Measurements from ENCODE around the gene ESYT2.

Gene ESYT2

DNA sequence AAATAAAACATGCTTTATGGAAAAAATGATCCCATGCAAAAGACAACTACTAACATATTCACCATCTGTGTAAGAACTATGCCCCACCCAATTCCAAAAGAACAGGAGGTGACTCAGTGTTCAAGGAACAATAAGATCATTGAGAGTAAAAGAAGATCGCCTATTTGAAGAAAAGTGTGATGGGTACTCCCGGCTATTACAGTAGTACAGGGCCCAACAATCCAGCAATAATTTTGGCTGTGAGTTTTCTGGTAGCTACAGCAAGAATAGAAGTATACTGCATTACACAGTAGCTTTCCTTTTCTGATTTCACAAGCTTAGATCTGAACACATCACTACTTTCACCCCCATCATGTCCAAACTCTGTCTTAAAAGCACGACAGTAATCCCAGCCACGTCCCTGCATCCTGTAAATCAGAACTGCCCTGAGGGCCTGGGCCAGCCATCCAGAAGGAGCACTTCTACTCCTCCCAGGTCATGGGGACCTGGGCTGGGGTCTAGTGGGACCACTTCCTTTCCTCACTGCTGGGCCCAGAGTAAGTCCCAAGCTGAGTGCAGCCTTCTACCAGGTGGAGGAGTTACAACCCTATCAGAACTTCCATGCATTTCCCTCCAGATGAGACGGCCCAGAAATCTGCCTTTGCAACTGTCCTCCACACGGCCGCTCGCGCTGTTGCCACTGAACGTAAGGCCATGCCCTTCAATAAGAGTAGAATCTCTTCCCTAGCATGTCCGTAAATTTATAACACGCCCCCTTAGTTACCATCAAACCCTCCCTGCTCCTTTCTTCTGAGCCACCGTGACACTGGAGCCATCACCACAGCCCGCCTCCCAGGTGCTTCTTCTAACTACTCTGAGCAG, 7.9 kb downstream of the ESYT2 start:
- no peak for DNase-seq

DNA sequence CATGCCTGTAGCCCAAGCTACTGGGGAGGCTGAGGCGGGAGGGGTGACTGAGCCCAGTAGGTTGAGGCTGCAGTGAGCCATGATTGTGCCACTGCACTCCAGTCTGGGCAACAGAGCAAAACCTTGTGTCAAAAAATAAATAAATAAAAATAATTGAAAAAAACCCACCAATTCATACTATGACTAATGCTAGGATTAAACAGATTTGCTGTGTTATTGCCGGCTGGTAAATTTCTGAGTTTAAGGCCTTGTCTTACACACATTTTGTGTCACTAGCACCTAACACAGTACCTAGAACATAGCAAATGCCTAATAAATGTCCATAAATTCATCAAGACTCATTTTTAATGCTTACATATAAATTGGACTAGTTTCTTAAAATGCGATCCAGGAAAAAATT, 8.7 kb downstream of the ESYT2 start:
- DNase-seq = no peak

DNA sequence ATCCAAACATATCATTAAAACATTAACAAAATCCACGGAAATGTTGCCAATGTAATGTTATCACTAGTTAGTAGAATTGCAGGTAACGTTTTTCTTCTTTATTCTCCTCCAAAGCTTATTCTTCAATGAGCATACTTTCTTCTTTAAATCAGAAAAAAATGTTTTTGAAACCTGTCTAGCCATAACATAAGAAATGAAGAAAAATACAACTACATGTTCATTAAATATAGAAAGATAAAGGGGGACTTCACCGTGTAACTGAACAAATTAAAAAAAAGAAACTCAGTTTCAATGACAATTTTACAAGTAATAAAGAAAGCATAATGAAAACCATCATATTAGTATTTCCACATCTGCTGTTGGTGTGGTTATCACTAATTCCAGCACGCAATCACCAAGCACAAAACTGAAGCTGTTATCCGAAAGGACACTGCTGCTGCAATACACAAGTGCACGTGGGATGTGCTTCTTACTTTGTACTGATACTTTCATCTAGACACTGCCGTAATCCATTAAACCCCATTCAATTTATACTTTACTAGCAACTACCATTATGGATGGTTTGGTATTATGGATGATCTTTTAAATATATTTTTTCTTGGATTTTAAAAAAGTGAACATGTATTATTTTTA, 9.6 kb downstream of the ESYT2 start:
- DNase-seq = no peak

DNA sequence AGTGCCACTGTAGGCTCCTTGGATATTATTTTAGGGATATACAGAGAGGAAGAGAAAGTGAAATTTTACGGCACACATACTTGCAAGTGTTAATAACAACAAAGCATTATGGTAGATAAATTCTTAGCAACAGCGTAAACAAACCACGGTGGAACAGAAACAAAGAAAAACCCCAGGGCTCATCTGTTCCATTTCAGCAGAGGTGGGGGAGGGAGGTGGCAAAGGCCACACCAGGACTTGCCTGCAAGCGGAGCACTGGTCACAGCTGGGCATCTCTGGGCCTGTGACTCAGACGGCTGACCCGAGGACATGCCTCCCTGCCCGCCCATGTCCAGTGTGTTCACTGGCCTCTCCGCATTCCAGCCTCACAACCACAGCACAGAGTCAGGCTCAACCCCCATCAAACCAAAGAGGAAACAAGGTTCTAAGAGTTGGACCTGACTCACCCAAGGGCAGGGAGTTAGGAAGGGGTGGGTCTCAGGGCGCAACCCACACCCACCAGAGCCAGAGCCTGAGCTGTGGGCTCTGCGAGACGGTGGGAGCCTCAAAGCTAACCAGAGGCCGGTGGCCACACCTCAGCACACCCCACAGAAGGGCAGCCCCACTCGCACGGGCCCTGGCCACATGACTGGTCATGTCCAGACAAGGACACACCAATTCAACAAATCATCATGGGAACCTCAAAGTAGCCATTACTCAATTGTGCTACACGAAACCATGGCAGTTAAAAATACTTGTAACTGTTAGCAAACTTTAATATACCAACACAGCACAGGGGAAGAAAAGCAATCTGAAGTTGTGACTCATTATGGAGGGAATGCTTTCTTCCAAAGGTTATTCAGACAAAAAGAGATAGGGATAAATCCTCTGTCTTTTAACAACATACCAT, 10.7 kb downstream of the ESYT2 start:
- DNase-seq = no peak

DNA sequence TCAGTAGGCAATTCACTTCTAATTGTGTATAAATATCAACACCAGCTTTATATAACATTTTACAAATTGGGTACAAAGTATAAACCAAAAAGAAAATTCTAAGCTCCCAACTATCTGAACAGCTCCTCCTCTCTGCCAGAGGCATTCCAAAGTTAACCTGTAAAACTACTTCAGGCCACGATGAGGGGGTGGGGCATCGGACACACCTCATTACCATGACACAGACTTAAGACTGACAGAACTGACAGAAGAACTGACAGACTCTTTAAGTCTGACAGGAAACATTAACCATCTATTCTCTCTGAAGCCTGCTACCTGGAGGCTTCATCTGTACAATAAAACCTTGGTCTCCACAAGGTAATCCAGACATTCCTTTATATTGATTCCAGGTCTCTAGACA, 12.3 kb downstream of the ESYT2 start:
- DNase-seq = no peak

DNA sequence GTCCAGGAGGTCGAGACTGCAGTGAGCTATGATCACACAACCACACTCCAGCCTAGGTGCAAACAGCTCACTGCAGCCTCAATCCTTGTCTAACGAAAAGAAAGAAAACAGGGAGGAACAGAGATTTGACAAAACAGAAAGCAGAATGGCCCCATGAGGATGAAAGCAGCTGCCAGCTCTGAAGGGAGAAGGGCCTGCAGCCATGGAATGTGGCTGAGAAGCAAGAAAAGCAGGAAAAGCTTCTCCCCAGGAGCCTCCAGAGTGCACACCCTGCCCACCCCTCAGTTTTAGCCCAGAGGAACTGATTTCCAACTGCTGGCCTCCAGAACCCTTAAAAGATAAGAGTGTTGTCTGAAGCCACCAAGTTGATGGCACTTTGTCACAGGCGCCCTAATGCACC, 13.0 kb downstream of the ESYT2 start:
- DNase-seq = no peak

DNA sequence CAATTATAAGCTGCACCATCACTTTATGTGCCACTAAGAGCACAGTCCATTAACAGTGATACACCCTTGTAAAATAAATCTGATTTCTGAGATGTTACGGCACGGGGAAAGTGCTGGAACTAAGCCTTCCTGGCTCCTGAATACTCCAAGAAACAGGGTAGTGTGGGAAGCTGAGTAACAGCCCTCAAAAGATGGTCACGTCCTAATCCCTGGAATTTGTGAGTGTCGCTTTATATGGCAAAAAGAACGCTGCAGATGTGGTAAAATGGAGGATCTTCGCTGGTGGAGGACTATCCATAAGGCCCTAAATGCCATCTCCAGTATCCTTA, 13.5 kb downstream of the ESYT2 start:
- DNase-seq = no peak

DNA sequence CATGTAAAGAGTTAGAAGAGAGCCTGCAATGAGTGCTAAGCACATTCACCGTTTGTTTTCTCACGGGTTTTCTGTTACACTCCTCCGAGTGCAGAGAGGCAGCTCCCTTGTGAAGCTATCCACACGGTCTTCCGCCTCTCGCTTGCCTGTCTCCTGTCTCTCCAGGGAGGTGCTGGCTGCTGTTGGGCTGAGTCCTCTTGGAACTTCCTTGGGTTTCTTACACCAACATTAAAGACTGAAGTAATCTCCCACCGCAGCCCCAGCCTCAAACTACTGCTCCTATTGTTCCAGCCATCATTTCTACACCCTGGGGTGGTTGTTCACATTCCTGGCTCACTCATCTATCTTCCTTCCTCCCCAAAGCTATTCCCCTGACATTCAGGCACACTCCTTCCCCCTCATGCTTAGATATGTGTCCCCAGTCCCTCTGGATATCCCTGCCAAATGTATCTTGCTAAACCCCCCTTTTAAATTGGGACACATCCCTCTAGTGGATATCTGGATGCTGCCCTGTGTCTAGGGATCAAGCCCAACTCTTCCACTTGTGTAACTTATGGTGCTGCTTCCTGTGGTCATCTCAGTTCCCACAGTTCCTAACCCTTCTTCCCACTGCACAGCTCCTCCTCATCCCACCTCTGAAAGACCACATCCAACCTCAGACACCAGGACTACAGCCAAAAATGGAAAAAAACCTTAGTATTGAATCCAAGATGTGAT, 14.1 kb downstream of the ESYT2 start:
- DNase-seq = no peak

DNA sequence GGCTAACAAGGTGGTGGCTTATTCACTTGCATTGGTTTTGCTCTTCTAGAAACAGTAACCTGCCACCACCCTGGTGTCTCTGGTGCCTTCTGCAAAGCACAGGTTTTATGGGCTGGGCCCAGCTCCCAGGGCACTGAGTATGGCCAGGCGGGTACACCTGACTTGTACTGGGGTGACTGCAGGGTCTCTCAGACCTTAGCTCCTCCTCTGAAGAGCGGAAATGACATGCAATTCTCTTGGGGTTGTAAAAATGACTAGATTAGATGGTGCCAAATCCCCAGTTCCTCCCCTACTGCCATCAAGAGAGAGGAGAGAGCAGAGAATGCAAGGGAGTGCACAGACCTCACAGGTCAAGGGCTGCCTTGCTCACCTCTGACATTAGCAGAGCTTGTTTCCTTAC, 14.7 kb downstream of the ESYT2 start:
- DNase-seq = peak; percentile 51

DNA sequence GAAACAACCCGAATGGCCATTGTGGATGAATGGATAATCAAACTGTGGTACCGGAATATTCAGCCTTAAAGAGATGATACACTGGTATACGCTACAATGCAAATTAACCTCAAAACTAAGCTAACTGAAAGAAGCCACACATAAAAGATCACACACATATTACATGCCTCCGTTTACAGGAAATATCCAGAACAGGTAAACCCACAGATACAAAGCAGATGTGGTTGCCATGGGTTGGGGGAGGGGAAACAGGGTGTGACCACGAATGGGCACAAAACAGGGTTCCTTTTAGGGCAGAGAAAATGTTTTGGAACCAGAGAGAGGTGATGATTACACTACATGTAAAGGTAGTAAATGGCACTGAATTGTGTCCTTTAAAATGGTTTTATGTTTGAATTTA, 16.6 kb downstream of the ESYT2 start:
- DNase-seq = no peak

DNA sequence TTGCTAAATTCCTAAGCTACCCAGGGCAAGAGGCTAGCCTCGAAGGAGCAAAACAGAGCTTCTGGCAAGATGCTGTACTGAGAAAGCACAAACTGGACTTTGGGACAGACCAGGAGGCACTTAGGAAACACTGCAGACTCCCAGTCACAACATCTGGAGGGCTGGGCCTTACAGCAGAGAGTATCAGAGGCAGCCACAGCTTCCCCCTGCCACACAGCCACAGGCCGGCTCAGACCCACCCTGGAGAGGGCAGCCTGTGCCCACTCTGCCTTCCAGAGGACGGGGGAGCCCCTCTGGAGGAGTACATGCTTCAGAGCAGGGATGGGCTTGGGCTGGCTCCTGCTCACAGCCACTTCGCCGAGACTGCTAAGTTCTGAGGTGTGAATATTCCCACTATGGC, 17.4 kb downstream of the ESYT2 start:
- no peak for DNase-seq

DNA sequence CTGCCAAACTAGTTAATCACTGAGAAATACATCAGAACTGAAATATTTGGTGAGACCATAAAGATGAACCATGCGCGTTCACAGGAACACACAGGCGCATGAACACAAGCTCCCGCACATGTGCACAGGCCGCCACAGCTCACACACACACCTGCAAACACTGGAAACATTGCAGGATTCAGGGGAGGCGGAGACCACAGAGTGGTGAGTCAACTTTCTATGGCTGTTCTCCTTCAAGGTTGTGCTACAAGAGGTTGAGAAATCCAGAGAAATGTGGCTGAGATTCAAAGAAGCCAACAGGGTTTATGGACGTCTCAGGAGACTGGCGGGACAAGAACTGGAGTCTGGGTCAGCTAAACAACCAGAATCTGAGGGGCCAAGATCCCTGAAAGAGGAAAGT, 17.8 kb downstream of the ESYT2 start:
- DNase-seq = no peak

DNA sequence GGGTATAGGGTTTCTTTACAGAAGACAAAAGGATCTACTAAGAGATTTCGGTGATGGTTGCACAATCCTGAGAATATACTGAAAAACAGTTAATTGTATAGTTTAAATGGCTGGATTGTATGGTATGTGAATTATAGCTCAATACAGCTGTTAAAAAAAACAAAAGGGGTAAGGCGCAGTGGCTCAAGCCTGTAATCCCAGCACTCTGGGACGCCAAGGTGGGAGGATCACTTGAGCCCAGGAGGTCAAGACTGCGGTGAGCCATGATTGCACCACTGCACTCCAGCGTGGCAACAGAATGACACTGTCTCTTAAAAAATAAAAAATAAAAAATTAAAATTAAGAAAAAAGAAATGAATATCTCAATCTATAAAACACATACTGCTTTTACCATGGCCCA, 18.5 kb downstream of the ESYT2 start:
- DNase-seq = no peak

DNA sequence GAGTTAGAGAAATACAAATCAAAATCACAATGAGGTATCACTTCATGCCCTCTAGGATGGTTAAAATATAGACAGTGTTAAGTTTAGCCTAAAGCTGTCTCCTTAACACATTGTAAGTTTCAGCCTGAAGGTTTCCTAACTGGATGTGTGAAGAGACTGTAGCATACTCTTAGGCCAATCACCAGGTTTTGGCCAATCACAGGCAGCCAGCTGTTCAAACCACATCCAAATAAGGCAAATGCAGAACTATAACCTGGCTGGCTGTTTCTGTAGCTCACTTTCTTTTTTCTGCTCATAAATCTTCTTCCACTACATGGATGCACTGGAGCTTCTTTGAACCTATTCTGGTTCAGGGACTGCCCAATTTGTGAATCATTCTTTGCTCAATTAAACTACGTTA, 19.7 kb downstream of the ESYT2 start:
- DNase-seq = no peak

DNA sequence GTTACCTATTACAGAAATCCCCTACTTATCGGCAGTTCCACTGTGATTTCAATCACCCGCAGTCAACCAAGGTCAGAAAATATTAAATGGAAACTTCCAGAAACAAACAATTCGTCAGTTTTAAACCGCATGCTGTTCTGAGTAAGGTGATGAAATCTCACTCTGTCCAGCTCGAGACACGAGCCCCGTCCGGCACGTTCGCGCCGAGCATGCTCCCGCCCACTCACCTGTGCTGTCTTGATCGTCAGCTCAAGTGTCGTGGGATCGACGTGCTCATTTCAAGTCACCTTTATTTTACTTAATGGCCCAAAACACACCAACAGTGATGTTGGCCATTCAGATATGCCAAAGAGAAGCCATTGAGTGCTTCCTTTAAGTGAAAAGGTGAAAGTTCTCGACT, 21.2 kb downstream of the ESYT2 start:
- no peak for DNase-seq

DNA sequence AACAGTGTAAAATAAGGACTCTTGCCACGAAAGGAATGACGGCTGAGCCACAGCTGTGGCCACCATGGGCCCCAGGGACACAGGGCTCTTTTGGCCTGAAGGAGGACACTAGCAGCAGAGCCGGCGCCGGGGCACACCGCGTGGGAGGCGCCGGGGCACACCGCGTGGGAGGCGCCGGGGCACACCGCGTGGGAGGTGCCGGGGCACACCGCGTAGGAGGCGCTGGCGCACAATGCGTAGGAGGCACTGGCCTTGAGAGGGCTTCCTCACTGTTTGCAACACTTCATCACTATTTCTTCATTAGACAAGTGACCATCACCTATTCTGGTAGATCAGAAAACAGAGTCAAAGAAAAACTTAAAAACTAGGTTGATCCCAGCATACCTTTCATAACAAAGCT, 23.4 kb downstream of the ESYT2 start:
- DNase-seq = no peak

DNA sequence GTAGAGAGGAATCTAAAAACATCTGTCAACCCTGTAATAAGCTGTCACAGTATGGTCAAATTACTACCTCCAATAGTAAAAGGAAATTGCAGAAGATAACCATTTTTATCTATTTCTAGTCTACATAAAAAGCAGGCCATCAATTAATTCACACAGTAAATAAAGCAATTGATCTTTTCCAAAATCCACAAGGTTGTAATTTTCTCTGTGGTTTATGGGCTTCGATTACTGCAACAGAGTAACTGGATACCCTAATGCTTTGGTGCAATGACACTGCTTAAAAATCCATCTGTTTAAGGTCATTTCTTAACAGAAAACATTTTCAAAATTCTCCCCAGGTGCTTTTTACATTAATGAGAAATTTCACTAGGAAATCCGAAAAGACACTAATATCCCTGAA, 23.9 kb downstream of the ESYT2 start:
- DNase-seq = no peak

DNA sequence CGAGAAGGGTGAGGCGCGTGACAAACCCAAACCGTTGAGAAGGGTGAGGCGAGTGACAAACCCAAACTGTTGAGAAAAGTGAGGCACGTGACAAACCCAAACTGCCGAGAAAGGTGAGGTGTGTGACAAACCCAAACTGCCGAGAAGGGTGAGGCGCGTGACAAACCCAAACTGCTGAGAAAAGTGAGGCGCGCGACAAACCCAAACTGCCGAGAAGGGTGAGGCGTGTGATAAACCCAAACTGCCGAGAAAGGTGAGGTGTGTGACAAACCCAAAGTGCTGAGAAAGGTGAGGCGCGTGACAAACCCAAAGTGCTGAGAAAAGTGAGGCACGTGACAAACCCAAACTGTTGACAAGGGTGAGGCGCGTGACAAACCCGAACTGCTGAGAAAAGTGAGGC, 25.0 kb downstream of the ESYT2 start:
- no peak for DNase-seq

DNA sequence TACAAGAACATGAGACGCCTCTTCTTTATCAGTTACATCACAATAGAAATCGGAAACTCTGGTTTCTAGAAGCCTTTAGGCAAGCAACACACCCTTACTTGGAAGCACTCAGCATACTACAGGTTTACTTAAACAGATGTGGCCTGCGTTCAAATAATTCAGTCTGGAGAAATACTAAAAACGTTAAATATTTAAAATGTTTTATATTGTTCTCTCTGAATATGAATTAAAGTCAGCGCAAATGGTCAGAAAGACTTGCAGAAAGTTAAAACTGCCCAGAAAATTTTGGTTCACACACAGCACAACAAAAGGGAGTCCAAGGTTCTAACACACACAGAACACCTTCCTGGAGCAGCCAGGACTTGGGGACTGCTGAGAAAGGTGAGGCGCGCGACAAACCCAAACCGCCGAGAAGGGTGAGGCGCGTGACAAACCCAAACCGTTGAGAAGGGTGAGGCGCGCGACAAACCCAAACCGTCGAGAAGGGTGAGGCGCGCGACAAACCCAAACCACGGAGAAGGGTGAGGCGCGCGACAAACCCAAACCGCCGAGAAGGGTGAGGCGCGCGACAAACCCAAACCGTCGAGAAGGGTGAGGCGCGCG, 25.8 kb downstream of the ESYT2 start:
- no peak for DNase-seq

DNA sequence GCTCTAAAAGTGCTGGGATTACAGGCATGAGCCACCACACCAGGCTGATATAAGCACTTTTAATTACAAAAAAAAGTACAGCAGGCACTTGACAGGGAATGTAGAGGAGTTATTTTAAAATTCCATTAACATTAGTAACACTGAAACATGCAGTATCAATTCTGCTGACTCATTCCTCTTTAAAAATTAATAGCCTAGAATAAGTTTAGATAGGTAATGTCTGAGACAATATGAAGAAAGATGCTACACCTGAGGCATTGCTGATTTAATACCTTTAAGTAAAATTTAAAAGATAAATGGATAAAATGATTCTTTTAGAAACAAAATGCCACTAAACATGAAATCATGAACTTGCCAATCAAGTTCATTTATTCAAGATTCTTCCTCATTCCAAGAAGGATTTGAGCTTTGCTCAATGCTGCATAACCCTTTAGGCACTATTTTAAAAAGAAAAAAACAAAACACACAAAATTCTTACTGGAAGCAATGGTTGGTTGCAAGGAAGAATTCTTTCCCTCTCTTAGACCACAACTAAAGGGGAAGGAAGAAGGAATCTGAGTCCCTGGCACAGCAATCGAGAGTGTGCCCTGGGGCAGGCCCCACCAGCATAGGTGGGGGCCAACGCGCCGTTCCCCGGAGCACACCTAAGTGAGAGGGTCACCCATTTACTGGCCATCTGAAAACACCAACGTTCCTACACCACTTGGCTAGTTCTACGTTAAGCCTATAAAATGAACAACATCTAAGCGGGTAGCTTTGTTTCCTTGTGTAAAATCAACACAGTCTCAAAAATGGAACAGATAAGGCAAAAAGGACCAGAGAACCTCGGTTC, 26.6 kb downstream of the ESYT2 start:
- no peak for DNase-seq

DNA sequence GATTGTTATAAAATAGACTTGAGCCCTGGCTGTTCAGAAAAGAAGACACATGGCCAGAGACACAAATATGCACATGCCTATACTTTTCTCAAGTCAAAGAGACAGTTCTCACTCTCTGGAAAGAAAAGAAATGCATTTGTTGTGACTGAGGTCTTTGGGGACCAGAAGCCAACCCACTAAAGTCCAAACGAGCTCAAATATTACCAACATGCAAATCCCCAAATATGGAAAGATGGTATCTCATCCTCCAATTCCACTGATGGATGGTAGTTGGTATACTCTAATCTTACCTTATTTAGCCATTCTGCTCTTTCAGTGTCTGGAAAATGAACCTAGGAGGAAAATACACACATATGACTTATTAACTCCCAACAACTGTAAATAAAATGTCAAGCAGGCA, 30.6 kb downstream of the ESYT2 start:
- no peak for DNase-seq

DNA sequence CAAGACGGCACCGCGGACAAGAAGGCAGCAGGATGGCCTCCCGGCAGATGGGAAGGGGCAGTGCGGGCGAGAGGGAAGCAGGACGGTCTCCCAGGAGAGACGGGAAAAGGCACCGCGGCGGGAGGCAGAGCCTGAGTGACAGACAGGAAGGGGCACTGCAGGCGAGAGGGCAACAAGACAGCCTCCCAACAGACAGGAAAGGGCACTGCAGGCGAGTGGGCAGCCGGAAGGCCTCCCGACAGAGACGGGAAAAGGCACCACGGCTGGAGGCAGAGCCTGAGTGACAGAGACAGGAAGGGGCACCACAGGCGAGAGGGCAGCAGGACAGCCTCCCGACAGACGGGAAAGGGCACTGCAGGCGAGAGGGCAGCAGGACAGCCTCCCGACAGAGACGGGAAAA, 32.6 kb downstream of the ESYT2 start:
- no peak for DNase-seq
